Measurements from ENCODE around the gene CHD9NB.

The CHD9NB gene

DNA sequence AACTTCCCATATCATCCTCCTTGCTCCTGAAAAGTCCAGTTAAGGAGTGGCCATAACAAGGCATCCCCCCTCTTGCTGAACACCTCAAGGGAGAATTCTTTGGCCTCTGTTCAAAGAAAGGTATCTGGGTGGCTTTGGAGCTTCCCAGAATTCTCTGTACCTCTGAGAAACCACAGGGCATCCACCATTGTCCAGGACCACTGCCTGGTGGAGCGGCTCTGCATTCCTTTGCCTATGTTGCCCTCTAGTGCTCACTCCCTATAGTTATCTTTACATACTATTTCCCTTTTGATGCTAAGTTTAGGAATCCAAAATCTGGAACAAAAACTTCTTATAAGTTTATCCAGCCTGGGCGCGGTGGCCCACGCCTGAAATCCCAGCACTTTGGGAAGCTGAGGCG, 30.3 kb downstream of the CHD9NB start:
- no peak overlapping the region for H3K4me2 ChIP-seq (ENCODE audit: insufficient read depth, low read length, poor library complexity, severe bottlenecking)

DNA sequence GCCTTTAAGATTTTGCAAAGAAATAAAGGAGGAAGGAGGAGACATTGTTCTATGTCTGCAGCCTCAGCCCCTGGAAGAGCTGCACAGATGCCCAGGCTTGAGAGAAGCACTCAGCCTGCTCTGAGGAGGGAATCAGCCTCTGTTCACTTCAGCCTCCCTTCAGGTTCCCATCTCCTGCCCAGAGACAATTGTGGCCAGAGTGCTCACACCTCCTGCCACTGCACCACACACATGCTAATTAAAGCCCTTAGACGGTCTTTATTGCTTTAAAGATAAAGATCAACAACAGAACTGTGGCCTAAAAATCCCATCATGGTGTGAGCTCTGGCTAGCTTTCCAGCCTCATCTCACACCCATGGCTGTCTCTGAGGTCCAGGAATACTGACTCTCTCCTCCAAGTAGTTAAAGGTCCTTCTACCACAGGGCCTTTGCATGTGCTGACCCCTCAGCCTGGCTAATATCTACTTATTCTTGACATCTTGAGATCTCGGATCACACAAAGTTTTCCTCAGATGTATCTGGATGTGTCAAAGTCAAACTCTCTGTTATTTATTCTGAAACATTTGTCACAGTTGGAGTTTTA, 33.8 kb downstream of the CHD9NB start:
- Histone ChIP-seq H3K4me2 (ENCODE audit: insufficient read depth, low read length, poor library complexity, severe bottlenecking) (no peak overlapping the region), H3K27ac (replicated peaks; ENCODE audit: low read length) (no peak overlapping the region), H4K8ac (ENCODE audit: low read depth, low read length) (no peak overlapping the region), H3K14ac (ENCODE audit: low read length) (no peak overlapping the region), H2BK120ac (ENCODE audit: low read depth, low read length) (no peak overlapping the region), H3K79me1 (ENCODE audit: low read depth, low read length) (no peaks in the 10 kb centered on the region), H3K4me3 (ENCODE audit: low read length in 2 of 2) (no peak overlapping the region), H2BK15ac (ENCODE audit: low read length) (no peak overlapping the region), H2AK5ac (ENCODE audit: low read depth, low read length) (no peak overlapping the region), H3K18ac (ENCODE audit: low read length) (no peak overlapping the region), H3K4ac (ENCODE audit: low read length) (no peak overlapping the region), H4K91ac (ENCODE audit: low read depth, low read length, poor library complexity) (no peak overlapping the region), H3K23ac (ENCODE audit: low read depth, low read length, poor library complexity) (no peak overlapping the region), H3K9me3 (replicated peaks in 1 of 2; ENCODE audit: control insufficient read depth in 2 of 2, insufficient read depth in 1 of 2, low read depth in 1 of 2, low read length in 2 of 2) (no peaks in the 10 kb centered on the region), H3K36me3 (replicated peaks in 1 of 2; ENCODE audit: control insufficient read depth in 2 of 2, insufficient read depth in 2 of 2, low read length in 2 of 2) (no peaks in the 10 kb centered on the region), H2BK5ac (ENCODE audit: low read length) (no peak overlapping the region), H3K4me1 (ENCODE audit: control insufficient read depth in 2 of 2, insufficient read depth in 1 of 2, low read depth in 1 of 2, low read length in 2 of 2) (no peaks in the 10 kb centered on the region), H2AFZ (ENCODE audit: low read length) (no peak overlapping the region), H3K9ac (ENCODE audit: low read depth, low read length, poor library complexity) (no peak overlapping the region), H3K27me3 (ENCODE audit: control insufficient read depth in 3 of 3, insufficient read depth in 3 of 3, low read depth in 1 of 3, low read length in 3 of 3) (no peaks in the 10 kb centered on the region), H2BK12ac (ENCODE audit: low read length) (no peak overlapping the region)
- WGBS, 2 donors (ENCODE audit: extremely low coverage in 2 of 2, insufficient read length in 2 of 2, insufficient replicate concordance in 1 of 2) = no CpG with 5 or more reads among the region's 2 CpGs
- no peak for DNase-seq (ENCODE audit: low spot score)

More for the DNA sequence above, 30.3 kb downstream of the CHD9NB start:
- H3K23ac ChIP-seq (ENCODE audit: low read depth, low read length, poor library complexity) = no peak overlapping the region
- H4K8ac ChIP-seq (ENCODE audit: low read depth, low read length) = no peak overlapping the region
- H3K79me1 ChIP-seq (ENCODE audit: low read depth, low read length) = no peaks in the 10 kb centered on the region
- no peak overlapping the region for H3K27ac ChIP-seq (replicated peaks; ENCODE audit: low read length)
- no peak overlapping the region for H3K14ac ChIP-seq (ENCODE audit: low read length)
- H3K9ac ChIP-seq (ENCODE audit: low read depth, low read length, poor library complexity) = no peak overlapping the region
- H3K9me3 ChIP-seq (replicated peaks in 1 of 2; ENCODE audit: control insufficient read depth in 2 of 2, insufficient read depth in 1 of 2, low read depth in 1 of 2, low read length in 2 of 2) = no peaks in the 10 kb centered on the region
- H2BK12ac ChIP-seq (ENCODE audit: low read length) = no peak overlapping the region
- H2AK5ac ChIP-seq (ENCODE audit: low read depth, low read length) = no peak overlapping the region
- H3K18ac ChIP-seq (ENCODE audit: low read length) = no peak overlapping the region
- H2AFZ ChIP-seq (ENCODE audit: low read length) = peak overlapping the region; percentile 5
- H3K4me1 ChIP-seq (ENCODE audit: control insufficient read depth in 2 of 2, insufficient read depth in 1 of 2, low read depth in 1 of 2, low read length in 2 of 2) = no peaks in the 10 kb centered on the region
- WGBS, 2 donors (ENCODE audit: extremely low coverage in 2 of 2, insufficient read length in 2 of 2, insufficient replicate concordance in 1 of 2) = no CpG with 5 or more reads among the region's 5 CpGs
- peak; percentile 57 for DNase-seq (ENCODE audit: low spot score)
- H3K36me3 ChIP-seq (replicated peaks in 1 of 2; ENCODE audit: control insufficient read depth in 2 of 2, insufficient read depth in 2 of 2, low read length in 2 of 2) = no peaks in the 10 kb centered on the region
- H3K27me3 ChIP-seq (ENCODE audit: control insufficient read depth in 3 of 3, insufficient read depth in 3 of 3, low read depth in 1 of 3, low read length in 3 of 3) = no peaks in the 10 kb centered on the region
- H2BK5ac ChIP-seq (ENCODE audit: low read length) = no peak overlapping the region
- no peak overlapping the region for H3K4me3 ChIP-seq (ENCODE audit: low read length in 2 of 2)
- H2BK120ac ChIP-seq (ENCODE audit: low read depth, low read length) = no peak overlapping the region
- H3K4ac ChIP-seq (ENCODE audit: low read length) = no peak overlapping the region
- H4K91ac ChIP-seq (ENCODE audit: low read depth, low read length, poor library complexity) = no peak overlapping the region
- no peak overlapping the region for H2BK15ac ChIP-seq (ENCODE audit: low read length)

GRCh38 chr16:53014287-53014686, 38.4 kb downstream of the CHD9NB start:
- Histone ChIP-seq H3K36me3 (replicated peaks in 1 of 2; ENCODE audit: control insufficient read depth in 2 of 2, insufficient read depth in 2 of 2, low read length in 2 of 2) (no peaks in the 10 kb centered on the region), H3K4me2 (ENCODE audit: insufficient read depth, low read length, poor library complexity, severe bottlenecking) (no peak overlapping the region), H3K23ac (ENCODE audit: low read depth, low read length, poor library complexity) (no peak overlapping the region), H2BK15ac (ENCODE audit: low read length) (no peak overlapping the region), H2BK120ac (ENCODE audit: low read depth, low read length) (no peak overlapping the region), H3K4me1 (ENCODE audit: control insufficient read depth in 2 of 2, insufficient read depth in 1 of 2, low read depth in 1 of 2, low read length in 2 of 2) (no peaks in the 10 kb centered on the region), H3K9me3 (replicated peaks in 1 of 2; ENCODE audit: control insufficient read depth in 2 of 2, insufficient read depth in 1 of 2, low read depth in 1 of 2, low read length in 2 of 2) (no peaks in the 10 kb centered on the region), H3K27me3 (ENCODE audit: control insufficient read depth in 3 of 3, insufficient read depth in 3 of 3, low read depth in 1 of 3, low read length in 3 of 3) (peaks cover 0 to under 1% (median 0%) of the 10 kb centered on the region in 3 experiments), H4K91ac (ENCODE audit: low read depth, low read length, poor library complexity) (no peak overlapping the region), H2AFZ (ENCODE audit: low read length) (no peak overlapping the region), H2BK12ac (ENCODE audit: low read length) (no peak overlapping the region), H4K8ac (ENCODE audit: low read depth, low read length) (no peak overlapping the region), H2BK5ac (ENCODE audit: low read length) (no peak overlapping the region), H3K4ac (ENCODE audit: low read length) (no peak overlapping the region), H2AK5ac (ENCODE audit: low read depth, low read length) (no peak overlapping the region), H3K79me1 (ENCODE audit: low read depth, low read length) (no peaks in the 10 kb centered on the region), H3K18ac (ENCODE audit: low read length) (no peak overlapping the region), H3K14ac (ENCODE audit: low read length) (no peak overlapping the region), H3K27ac (replicated peaks; ENCODE audit: low read length) (no peak overlapping the region), H3K4me3 (ENCODE audit: low read length in 2 of 2) (no peak overlapping the region), H3K9ac (ENCODE audit: low read depth, low read length, poor library complexity) (no peak overlapping the region)
- no peak for DNase-seq (ENCODE audit: low spot score)
- no CpG with 5 or more reads among the region's 4 CpGs for WGBS, 2 donors (ENCODE audit: extremely low coverage in 2 of 2, insufficient read length in 2 of 2, insufficient replicate concordance in 1 of 2)

DNA sequence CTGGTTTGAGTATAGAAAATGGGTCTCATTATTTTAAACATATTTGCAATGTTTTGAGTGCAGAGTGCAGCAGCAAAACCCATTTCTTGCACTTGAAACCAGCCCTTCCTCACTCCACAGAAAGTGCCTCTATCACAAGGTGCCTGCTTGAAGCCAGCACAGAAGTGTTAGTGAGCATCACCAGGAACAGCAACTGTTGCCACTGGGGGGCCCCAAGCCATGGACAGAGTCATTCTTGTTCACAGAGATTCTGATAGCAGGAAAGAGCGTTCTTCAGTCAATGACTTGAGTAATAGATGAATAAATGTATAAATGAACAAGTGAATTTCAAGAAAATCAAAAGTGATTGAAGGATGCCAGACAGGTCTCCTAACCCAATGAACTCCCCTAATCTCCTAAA, 45.6 kb downstream of the CHD9NB start:
- no peak overlapping the region for H4K8ac ChIP-seq (ENCODE audit: low read depth, low read length)
- no peak overlapping the region for H3K23ac ChIP-seq (ENCODE audit: low read depth, low read length, poor library complexity)
- no peak overlapping the region for H4K91ac ChIP-seq (ENCODE audit: low read depth, low read length, poor library complexity)
- H2BK12ac ChIP-seq (ENCODE audit: low read length) = no peak overlapping the region
- no peak overlapping the region for H2BK15ac ChIP-seq (ENCODE audit: low read length)
- no peak overlapping the region for H3K9ac ChIP-seq (ENCODE audit: low read depth, low read length, poor library complexity)
- H2BK120ac ChIP-seq (ENCODE audit: low read depth, low read length) = no peak overlapping the region
- no peak overlapping the region for H2AFZ ChIP-seq (ENCODE audit: low read length)
- no peaks in the 10 kb centered on the region for H3K36me3 ChIP-seq (replicated peaks in 1 of 2; ENCODE audit: control insufficient read depth in 2 of 2, insufficient read depth in 2 of 2, low read length in 2 of 2)
- no peak overlapping the region for H2BK5ac ChIP-seq (ENCODE audit: low read length)
- DNase-seq (ENCODE audit: low spot score) = no peak
- H3K4me3 ChIP-seq (ENCODE audit: low read length in 2 of 2) = no peak overlapping the region
- no peak overlapping the region for H3K18ac ChIP-seq (ENCODE audit: low read length)
- no peaks in the 10 kb centered on the region for H3K9me3 ChIP-seq (replicated peaks in 1 of 2; ENCODE audit: control insufficient read depth in 2 of 2, insufficient read depth in 1 of 2, low read depth in 1 of 2, low read length in 2 of 2)
- no peak overlapping the region for H3K27ac ChIP-seq (replicated peaks; ENCODE audit: low read length)
- whole genome bisulfite sequencing, 2 donors (ENCODE audit: extremely low coverage in 2 of 2, insufficient read length in 2 of 2, insufficient replicate concordance in 1 of 2) = no CpG with 5 or more reads among the region's 1 CpG
- H3K14ac ChIP-seq (ENCODE audit: low read length) = no peak overlapping the region
- no peak overlapping the region for H2AK5ac ChIP-seq (ENCODE audit: low read depth, low read length)
- peaks cover 0 to 8% (median 0%) of the 10 kb centered on the region in 3 experiments for H3K27me3 ChIP-seq (ENCODE audit: control insufficient read depth in 3 of 3, insufficient read depth in 3 of 3, low read depth in 1 of 3, low read length in 3 of 3)
- no peaks in the 10 kb centered on the region for H3K79me1 ChIP-seq (ENCODE audit: low read depth, low read length)
- no peak overlapping the region for H3K4me2 ChIP-seq (ENCODE audit: insufficient read depth, low read length, poor library complexity, severe bottlenecking)
- H3K4me1 ChIP-seq (ENCODE audit: control insufficient read depth in 2 of 2, insufficient read depth in 1 of 2, low read depth in 1 of 2, low read length in 2 of 2) = no peaks in the 10 kb centered on the region
- H3K4ac ChIP-seq (ENCODE audit: low read length) = no peak overlapping the region

Data from neuronal stem cell (in vitro differentiated cells).